ENCODE results near the gene CUEDC2. TPM values are rescaled to one million over a fixed set of nuclear protein-coding genes. Genes with fewer than 3 reads are reported as not detected.

The CUEDC2 gene
- total RNA-seq, 2 donors from 2014 or later, result 70.2 to 81.7 TPM

GRCh38 chr10:102450374-102451104 is 18.2 kb upstream of the CUEDC2 start:
- TF ChIP-seq POLR2AphosphoS5 (IDR thresholded peaks at IDR 0.05) (peak; percentile 14), POLR2A (IDR thresholded peaks at IDR 0.05) (peak; percentile 31)
- TF ChIP-seq, protein P1, sequence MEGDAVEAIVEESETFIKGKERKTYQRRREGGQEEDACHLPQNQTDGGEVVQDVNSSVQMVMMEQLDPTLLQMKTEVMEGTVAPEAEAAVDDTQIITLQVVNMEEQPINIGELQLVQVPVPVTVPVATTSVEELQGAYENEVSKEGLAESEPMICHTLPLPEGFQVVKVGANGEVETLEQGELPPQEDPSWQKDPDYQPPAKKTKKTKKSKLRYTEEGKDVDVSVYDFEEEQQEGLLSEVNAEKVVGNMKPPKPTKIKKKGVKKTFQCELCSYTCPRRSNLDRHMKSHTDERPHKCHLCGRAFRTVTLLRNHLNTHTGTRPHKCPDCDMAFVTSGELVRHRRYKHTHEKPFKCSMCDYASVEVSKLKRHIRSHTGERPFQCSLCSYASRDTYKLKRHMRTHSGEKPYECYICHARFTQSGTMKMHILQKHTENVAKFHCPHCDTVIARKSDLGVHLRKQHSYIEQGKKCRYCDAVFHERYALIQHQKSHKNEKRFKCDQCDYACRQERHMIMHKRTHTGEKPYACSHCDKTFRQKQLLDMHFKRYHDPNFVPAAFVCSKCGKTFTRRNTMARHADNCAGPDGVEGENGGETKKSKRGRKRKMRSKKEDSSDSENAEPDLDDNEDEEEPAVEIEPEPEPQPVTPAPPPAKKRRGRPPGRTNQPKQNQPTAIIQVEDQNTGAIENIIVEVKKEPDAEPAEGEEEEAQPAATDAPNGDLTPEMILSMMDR (IDR thresholded peaks at IDR 0.05), result peak in 2 of 4 experiments; percentile 20 to 32
- WGBS, result 1% methylated on average over 36 of the region's 104 CpGs
- no peaks in the 10 kb centered on the region for H3K9me3 ChIP-seq
- H3K27me3 ChIP-seq (replicated peaks; ENCODE audit: insufficient read depth), result no peaks in the 10 kb centered on the region
- no peaks in the 10 kb centered on the region for H3K36me3 ChIP-seq
- peak overlapping the region; percentile 71 to 82 for H3K4me3 ChIP-seq
- DNase-seq (ENCODE audit: low spot score), result peak; percentile 81
- intact Hi-C loops (cut with DNase I), result no loop called here
- no peaks in the 10 kb centered on the region for H3K4me1 ChIP-seq (replicated peaks)
- H3K27ac ChIP-seq, result peak overlapping the region; percentile 86 to 89

DNA sequence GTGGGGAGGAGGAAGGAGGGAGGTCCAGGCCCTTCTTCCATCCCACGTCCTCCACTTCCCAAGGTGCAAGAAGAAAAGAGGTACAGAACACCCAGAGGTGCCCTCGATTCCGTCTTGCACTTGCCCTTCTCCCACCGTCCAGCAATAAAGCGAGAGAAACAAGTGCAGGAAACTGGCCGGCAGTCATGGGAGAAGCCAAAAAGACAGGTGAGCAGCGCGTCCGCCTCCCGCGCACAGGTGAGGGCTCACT is 17.7 kb upstream of the CUEDC2 start:
- 0% methylated on average over 11 of the region's 11 CpGs for WGBS

DNA sequence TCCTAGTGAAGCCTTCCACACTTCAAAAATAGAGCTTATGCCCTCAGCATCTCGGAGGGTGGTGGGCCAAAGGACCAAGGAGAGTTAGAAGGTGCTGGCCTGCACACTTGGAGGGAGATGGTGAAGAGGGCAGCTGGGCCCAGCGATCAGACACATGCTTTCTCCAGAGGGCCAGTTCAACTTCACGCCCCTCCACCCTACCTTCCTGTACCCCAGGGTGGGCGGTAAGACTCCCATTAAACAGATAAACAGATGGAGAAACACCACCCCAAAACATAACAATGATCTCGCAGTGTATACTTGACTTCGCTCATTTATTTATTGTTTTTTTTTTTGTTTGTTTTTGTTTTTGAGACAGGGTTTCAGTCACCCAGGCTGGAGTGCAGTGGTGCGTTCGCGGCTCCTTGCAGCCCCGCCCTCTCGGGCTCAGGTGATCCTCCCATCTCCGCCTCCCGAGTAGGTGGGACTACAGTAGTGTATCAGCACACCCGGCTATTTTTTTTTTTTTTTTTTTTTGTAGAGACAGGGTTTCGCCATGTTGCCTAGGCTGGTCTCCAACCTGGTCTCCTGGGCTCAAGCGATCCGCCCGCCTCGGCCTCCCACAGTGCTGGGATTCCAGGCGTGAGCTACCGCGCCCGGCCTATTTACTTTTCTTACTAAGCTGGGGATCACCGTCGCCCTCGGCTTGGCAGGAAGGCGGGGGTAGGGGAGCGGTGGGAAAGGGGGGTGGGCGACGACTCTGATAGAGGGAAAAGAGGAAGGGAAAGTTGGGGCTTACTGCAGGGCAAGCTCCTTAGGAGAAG is 17.1 kb upstream of the CUEDC2 start:
- intact Hi-C loops (cut with DNase I), result no loop called here
- Histone ChIP-seq H3K27me3 (replicated peaks; ENCODE audit: insufficient read depth) (no peaks in the 10 kb centered on the region), H3K27ac (peak overlapping the region; percentile 86 to 89), H3K4me3 (peak overlapping the region; percentile 71 to 82), H3K36me3 (no peaks in the 10 kb centered on the region), H3K9me3 (no peaks in the 10 kb centered on the region), H3K4me1 (replicated peaks) (no peaks in the 10 kb centered on the region)
- peak; percentile 89 for DNase-seq (ENCODE audit: low spot score)
- WGBS, result 8% methylated on average over 30 of the region's 30 CpGs
- TF ChIP-seq POLR2A (IDR thresholded peaks at IDR 0.05) (peak; percentile 14), POLR2AphosphoS5 (IDR thresholded peaks at IDR 0.05) (no peak)
- TF ChIP-seq, protein P1 (IDR thresholded peaks at IDR 0.05), result no peak

More for the DNA sequence above, 17.7 kb upstream of the CUEDC2 start:
- H3K4me3 ChIP-seq, result peak overlapping the region; percentile 71 to 82
- H3K27ac ChIP-seq, result peak overlapping the region; percentile 86 to 89
- H3K4me1 ChIP-seq (replicated peaks), result no peaks in the 10 kb centered on the region
- no peaks in the 10 kb centered on the region for H3K27me3 ChIP-seq (replicated peaks; ENCODE audit: insufficient read depth)
- TF ChIP-seq POLR2A (IDR thresholded peaks at IDR 0.05), result no peak
- TF ChIP-seq POLR2AphosphoS5 (IDR thresholded peaks at IDR 0.05), result no peak
- TF ChIP-seq, protein P1 (IDR thresholded peaks at IDR 0.05), result no peak
- H3K36me3 ChIP-seq, result no peaks in the 10 kb centered on the region
- no peak for DNase-seq (ENCODE audit: low spot score)
- intact Hi-C loops (cut with DNase I), result no loop called here
- H3K9me3 ChIP-seq, result no peaks in the 10 kb centered on the region

DNA sequence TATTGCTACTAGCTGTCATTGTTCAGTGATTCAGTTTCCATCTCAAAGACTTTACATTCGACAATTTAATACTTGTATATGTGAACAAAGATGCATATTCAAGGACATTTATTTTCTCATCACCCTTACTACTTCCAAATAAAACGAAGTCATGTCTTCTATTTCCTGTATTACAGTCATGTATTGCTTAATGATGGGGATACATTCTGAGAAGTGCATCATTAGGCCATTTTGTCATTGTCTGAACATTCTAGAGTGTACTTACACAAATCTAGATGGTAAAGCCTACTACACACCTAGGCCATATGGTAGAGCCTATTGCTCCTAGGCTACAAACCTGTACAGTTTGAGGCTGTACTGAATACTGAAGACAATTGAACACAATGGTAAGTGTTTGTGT is 12.5 kb upstream of the CUEDC2 start:
- H3K4me3 ChIP-seq, result no peak overlapping the region
- H3K9me3 ChIP-seq, result no peaks in the 10 kb centered on the region
- no peaks in the 10 kb centered on the region for H3K4me1 ChIP-seq (replicated peaks)
- H3K27me3 ChIP-seq (replicated peaks; ENCODE audit: insufficient read depth), result no peaks in the 10 kb centered on the region
- H3K27ac ChIP-seq, result no peak overlapping the region
- intact Hi-C loops (cut with DNase I), result no loop called here
- WGBS, result 89% methylated on average over 2 of the region's 2 CpGs
- TF ChIP-seq POLR2A (IDR thresholded peaks at IDR 0.05) (no peak), POLR2AphosphoS5 (IDR thresholded peaks at IDR 0.05) (no peak)
- TF ChIP-seq, protein P1 (IDR thresholded peaks at IDR 0.05), result no peak
- DNase-seq (ENCODE audit: low spot score), result no peak
- H3K36me3 ChIP-seq, result no peaks in the 10 kb centered on the region

All from prostate gland (tissue), 2 donors.